Transverse colon (tissue), 3 donors: Measurements from ENCODE around the gene CP.

Source experiments
- POLR2A ChIP-seq: fragments of 450-650 bp; IDR thresholded peaks from one replicate; pipeline ENCODE4 v1.6.1; 2016; ENCODE audit warnings: antibody characterized with exemption, mild to moderate bottlenecking, moderate library complexity
- TF ChIP-seq, protein P1 (sequence below), 5 experiments: fragments of 200-600 bp in 3 of 5; fragments of 450-650 bp in 2 of 5; sonication (generic) in 3 of 5; IDR thresholded peaks; 1 replicate in 2 of 5; 2 replicates in 3 of 5; pipeline ENCODE4 v1.5.1; 2016 to 2017; ENCODE audit warnings: antibody characterized with exemption in 5 of 5, inconsistent platforms in 3 of 5, mild to moderate bottlenecking in 2 of 5, moderate library complexity in 1 of 5

DNA sequence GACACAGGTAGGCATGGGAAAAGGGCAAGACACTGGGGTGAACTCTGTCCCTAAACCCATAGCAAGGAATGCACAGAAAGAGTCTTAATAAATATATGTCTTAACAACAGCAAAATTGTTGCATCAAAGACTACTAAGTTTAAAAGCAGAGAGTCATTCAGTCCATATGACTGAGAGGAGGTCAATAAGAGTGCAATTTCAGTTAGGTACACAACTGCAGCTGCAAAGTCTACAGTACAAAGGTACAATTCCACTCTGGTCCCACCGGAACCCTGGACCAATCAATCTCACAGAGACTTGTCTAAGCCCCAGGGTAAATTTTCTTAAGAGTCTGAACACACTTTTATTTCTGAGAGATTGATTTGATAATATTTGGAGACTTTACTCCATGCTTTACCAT is 6.9 kb downstream of the CP start:
- TF ChIP-seq, protein P1, sequence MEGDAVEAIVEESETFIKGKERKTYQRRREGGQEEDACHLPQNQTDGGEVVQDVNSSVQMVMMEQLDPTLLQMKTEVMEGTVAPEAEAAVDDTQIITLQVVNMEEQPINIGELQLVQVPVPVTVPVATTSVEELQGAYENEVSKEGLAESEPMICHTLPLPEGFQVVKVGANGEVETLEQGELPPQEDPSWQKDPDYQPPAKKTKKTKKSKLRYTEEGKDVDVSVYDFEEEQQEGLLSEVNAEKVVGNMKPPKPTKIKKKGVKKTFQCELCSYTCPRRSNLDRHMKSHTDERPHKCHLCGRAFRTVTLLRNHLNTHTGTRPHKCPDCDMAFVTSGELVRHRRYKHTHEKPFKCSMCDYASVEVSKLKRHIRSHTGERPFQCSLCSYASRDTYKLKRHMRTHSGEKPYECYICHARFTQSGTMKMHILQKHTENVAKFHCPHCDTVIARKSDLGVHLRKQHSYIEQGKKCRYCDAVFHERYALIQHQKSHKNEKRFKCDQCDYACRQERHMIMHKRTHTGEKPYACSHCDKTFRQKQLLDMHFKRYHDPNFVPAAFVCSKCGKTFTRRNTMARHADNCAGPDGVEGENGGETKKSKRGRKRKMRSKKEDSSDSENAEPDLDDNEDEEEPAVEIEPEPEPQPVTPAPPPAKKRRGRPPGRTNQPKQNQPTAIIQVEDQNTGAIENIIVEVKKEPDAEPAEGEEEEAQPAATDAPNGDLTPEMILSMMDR (IDR thresholded peaks at IDR 0.05), result no peak
- TF ChIP-seq POLR2A, result no peak
